Measurements from ENCODE around the gene FBXL2.

DNA sequence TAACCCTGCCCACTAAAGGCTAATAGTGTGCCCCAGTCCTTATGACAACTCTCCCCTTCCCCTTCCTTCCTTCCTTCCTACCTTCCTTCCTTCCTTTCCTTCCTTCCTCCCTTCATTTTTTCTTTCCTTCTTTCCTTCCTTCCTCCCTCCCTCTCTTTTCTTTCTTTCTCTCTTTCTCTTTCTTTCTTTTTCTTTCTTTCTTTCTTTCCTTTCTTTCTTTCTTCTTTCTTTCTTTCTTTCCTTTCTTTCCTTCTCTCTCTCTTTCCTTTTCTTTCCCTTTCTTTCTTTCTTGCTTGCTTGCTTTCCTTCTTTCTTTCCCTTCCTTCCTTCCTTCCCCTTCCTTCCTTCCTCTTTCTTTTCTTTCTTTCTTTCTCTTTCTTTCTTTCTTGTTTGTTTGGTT lies 30.5 kb upstream of the FBXL2 start:
- TF ChIP-seq, protein P1, sequence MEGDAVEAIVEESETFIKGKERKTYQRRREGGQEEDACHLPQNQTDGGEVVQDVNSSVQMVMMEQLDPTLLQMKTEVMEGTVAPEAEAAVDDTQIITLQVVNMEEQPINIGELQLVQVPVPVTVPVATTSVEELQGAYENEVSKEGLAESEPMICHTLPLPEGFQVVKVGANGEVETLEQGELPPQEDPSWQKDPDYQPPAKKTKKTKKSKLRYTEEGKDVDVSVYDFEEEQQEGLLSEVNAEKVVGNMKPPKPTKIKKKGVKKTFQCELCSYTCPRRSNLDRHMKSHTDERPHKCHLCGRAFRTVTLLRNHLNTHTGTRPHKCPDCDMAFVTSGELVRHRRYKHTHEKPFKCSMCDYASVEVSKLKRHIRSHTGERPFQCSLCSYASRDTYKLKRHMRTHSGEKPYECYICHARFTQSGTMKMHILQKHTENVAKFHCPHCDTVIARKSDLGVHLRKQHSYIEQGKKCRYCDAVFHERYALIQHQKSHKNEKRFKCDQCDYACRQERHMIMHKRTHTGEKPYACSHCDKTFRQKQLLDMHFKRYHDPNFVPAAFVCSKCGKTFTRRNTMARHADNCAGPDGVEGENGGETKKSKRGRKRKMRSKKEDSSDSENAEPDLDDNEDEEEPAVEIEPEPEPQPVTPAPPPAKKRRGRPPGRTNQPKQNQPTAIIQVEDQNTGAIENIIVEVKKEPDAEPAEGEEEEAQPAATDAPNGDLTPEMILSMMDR (IDR thresholded peaks at IDR 0.05), result no peak
- TF ChIP-seq POLR2A (IDR thresholded peaks at IDR 0.05), result no peak
